Measurements from ENCODE around the gene PARVA.
A peak's percentile ranks its signal among the peaks of the same experiment; 100 is the strongest.
"Not testable (repeated sequence)": the region's sequence is repeated elsewhere in the genome, so short reads cannot be mapped to it uniquely, and the experiment has no call there.

The PARVA gene

GRCh38 chr11:12377106-12377823, at the start of gene PARVA:
TSS of gene PARVA (plus strand) at chr11:12377571. CDS start at chr11:12377648, 77 bp downstream.
- peak; percentile 69 for DNase-seq (ENCODE audit: low read depth)

DNA sequence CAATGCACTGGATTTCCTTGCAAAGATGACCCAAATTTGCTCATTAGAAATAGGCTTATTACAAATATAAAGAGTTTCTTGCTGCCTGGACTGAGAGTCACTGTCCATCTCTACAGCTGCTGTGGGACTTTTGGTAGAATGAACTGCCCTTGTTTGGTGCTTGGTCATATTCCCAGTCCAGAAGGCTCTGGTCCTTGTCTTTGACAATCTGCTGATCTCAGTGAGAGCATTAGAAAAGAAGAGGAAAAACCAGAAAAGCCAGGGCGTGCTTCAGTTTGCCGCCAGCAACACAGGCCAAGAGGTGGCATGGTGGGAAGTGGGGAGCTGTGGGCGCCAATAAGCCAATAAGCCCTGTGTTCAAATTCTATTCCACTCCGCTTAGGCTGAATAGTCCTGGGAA, 48.2 kb upstream of the PARVA start:
- DNase-seq (ENCODE audit: low read depth) = no peak

DNA sequence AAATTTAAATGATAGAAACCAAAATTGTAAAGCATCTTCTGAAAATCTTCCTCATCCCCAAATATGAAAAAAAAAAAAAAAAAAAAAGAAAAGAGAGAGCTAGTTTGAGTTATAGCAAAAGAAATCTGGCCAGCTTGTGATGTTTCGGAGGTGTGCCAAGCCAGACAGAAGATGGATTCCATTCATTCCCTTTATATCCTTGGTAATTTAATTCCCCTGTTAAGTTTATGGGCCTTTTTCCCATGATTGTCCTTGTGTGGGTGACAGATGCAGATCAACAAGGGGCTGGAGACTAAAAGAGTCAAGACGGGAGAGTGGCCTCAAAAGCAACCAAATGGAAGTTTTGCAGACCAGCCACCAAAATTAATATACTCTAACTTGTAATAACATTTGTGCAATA, 47.6 kb upstream of the PARVA start:
- no peak for DNase-seq (ENCODE audit: low read depth)

GRCh38 chr11:12330485-12331231, 46.7 kb upstream of the PARVA start:
- no peak for DNase-seq (ENCODE audit: low read depth)

GRCh38 chr11:12331239-12331874, 46.0 kb upstream of the PARVA start:
- DNase-seq (ENCODE audit: low read depth) = peak; percentile 72

GRCh38 chr11:12343526-12343925, 33.8 kb upstream of the PARVA start:
- no peak for DNase-seq (ENCODE audit: low read depth)

GRCh38 chr11:12353534-12353933, 23.8 kb upstream of the PARVA start:
- no peak for DNase-seq (ENCODE audit: low read depth)

DNA sequence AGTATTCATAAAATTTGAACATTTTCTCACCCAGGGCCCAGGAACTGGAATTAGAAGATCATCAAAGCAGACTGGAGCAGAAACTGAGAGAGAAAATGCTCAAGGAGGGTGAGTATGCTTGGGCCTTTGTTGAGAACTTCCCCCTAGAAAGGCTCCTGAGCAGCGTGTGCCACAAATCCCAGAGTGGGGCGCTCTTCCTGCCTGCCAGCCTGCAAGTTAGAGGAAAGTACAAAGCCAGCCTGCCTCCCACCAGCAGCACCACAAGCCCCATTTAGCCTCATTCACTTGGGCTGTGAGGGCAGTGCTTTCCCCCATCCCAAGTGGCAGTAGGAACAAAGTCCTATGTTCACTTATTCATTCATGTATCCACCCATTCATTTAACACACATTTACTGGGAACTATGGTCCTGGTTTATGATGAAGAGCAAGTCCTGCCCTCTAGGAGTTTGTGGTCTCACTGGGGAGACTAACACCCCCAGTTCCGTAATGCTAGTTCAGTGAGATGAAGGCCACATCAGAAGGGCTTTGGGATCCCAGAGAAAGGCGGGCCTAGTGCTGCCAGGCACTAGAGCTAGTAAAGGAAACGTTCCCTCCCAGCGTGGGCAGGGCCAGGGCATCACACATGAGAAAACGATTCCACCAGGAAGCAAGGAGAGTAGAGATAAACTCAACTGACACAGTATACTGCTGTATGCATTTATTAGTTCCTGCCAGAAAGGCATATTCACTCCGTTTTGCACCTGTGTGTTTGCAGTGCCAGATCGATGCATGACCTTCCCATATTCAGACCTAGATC, 22.4 kb upstream of the PARVA start:
- DNase-seq (ENCODE audit: low read depth) = no peak

- DNase-seq (ENCODE audit: low read depth) = no peak
These were observed 20.3 kb upstream of the PARVA start for GRCh38 chr11:12356944-12357655.

GRCh38 chr11:12357697-12358096, 19.7 kb upstream of the PARVA start:
- not testable (repeated sequence) for DNase-seq (ENCODE audit: low read depth)

DNA sequence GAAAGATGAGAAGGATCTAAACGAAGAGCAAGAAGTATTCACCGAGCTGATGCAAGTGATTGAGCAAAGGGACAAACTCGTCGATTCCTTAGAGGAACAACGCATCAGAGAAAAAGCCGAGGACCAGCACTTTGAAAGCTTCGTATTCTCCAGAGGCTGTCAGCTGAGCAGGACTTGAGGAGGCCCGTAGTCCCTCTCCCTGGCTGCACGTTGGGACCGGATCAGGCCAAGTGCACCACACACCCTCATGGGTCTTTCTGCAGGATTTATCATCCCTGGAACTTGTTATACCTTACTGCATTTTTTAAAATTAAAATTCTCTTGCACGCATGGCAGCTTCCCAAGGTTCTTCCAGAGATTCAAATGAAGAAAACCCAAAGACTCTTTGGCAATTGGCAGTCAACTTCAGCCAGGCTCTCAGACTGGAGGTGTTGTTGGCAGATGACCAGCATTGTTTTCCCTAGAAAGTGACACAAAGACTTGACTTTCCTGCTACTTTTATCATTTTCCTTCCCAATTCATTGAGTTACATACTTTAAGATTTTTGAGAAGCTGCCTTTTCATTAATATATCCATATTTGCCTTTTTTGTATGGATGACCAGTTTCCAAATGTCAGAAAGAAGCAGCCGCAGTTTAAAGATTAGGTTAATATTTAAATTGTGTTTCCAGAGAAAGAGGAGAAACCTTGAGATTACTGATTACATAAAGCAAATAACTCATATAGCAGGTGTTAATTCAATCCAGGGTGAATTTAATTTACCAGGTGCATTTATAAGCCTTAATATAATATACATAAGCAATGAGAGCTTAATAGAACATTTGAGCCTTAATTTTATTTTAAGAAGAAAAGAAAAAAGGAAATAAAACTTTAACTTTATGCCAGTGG, 18.8 kb upstream of the PARVA start:
- DNase-seq (ENCODE audit: low read depth) = no peak

DNA sequence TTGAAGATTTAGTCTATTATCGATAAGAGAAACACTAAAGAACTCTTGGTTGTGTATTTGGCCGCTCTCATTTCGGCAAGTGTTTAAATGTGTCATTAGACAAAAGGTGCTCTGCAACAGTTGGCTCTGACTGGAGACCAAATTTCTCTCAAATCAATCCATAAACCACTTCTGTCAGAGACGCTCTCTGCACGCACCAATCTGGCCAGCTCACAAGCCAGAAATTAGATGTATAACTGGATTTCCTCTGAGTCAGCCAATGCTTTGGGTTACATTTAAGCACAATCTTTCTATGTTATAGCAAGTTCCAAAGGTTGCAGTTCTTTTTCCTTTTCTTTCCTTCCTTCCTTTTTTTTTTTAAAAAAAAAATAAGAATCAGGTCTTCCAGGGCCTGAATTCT, 17.6 kb upstream of the PARVA start:
- DNase-seq (ENCODE audit: low read depth) = no peak

- DNase-seq (ENCODE audit: low read depth) = no peak
These were observed 15.7 kb upstream of the PARVA start for GRCh38 chr11:12361682-12362081.

GRCh38 chr11:12362857-12363256, 14.5 kb upstream of the PARVA start:
- DNase-seq (ENCODE audit: low read depth) = no peak

DNA sequence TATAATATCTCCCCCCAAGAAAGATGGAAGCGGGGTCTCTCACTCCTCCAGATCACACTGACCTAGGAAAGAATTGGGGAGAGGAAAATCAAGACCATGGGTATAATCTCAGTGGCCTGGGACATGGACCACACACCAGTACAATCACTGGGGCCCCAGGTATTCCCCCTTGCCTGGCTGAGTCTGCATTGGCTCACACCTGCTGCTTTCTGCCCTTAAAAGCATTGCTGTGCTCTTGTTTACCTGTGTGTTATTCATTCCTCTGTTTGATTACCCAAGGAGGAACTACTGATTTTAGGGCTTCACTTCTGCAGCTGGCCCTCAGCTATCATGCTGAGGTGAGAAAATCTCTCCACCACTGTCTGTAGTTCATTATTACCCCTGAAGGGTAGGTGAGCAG, 14.0 kb upstream of the PARVA start:
- DNase-seq (ENCODE audit: low read depth) = no peak

- not testable (repeated sequence) for DNase-seq (ENCODE audit: low read depth)
These were observed 11.3 kb upstream of the PARVA start for GRCh38 chr11:12365965-12366575.

DNA sequence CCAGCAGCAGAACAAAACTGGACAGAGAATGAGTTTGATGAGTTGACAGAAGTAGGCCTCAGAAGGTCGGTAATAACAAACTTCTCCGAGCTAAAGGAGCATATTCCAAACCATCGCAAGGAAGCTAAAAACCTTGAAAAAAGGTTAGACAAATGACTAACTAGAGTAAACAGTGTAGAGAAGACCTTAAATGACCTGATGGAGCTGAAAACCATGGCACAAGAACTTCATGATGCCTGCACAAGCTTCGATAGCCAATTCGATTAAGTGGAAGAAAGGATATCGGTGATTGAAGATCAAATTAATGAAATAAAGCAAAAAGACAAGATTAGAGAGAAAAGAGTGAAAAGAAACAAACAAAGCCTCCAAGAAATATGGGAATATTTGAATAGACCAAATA, 10.3 kb upstream of the PARVA start:
- DNase-seq (ENCODE audit: low read depth) = not testable (repeated sequence)

- DNase-seq (ENCODE audit: low read depth) = no peak
These were observed 5.3 kb upstream of the PARVA start for GRCh38 chr11:12372111-12372510.

- no peak for DNase-seq (ENCODE audit: low read depth)
These were observed 1.7 kb upstream of the PARVA start for GRCh38 chr11:12375720-12376119.
